DOHH2 (cell line): ENCODE data around the gene DUSP28.

Source experiments
- EZH2phosphoT487 ChIP-seq: fragments of 200-600 bp; sonication (generic); IDR thresholded peaks from 2 replicates; pipeline ENCODE4 v1.6.1; 2017; ENCODE audit warnings: borderline replicate concordance, mild to moderate bottlenecking, antibody characterized with exemption, low read length, moderate library complexity, mixed read lengths
- TF ChIP-seq, protein P1 (sequence below): fragments of 200-600 bp; sonication (generic); IDR thresholded peaks from one replicate; pipeline ENCODE4 v1.5.1; 2014; ENCODE audit warnings: antibody characterized with exemption, mild to moderate bottlenecking, low read depth, low read length; ENCODE audit not compliant: poor library complexity, severe bottlenecking

DNA sequence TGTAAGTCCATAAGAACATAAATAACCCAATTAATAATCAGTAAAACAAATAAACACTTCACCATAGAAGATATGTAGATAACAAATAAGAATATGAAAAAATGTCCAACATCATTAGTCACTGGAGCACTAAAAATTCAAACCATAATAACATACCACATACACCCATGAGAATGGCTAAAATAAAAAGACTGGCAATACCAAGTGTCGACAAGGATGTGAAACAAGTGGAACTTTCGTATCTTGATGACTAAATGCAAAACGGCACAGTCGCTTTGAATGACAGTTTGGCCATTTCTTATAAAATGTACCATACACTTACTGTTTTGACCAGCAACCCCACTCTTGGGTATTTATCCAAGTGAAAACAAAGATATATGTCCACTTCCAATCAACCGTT lies 29.1 kb upstream of the DUSP28 start:
- TF ChIP-seq, protein P1, sequence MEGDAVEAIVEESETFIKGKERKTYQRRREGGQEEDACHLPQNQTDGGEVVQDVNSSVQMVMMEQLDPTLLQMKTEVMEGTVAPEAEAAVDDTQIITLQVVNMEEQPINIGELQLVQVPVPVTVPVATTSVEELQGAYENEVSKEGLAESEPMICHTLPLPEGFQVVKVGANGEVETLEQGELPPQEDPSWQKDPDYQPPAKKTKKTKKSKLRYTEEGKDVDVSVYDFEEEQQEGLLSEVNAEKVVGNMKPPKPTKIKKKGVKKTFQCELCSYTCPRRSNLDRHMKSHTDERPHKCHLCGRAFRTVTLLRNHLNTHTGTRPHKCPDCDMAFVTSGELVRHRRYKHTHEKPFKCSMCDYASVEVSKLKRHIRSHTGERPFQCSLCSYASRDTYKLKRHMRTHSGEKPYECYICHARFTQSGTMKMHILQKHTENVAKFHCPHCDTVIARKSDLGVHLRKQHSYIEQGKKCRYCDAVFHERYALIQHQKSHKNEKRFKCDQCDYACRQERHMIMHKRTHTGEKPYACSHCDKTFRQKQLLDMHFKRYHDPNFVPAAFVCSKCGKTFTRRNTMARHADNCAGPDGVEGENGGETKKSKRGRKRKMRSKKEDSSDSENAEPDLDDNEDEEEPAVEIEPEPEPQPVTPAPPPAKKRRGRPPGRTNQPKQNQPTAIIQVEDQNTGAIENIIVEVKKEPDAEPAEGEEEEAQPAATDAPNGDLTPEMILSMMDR: no peak
- no peak for TF ChIP-seq EZH2phosphoT487
